Endothelial cell of umbilical vein (primary cell): ENCODE measurements around the gene CACNA1S. TPM values are rescaled to one million over a fixed set of nuclear protein-coding genes. Genes with fewer than 3 reads are reported as not detected.

Experiments
- BruUV-seq: library from RNA; stranded (reverse); fragments of 400-500 nt; replicated peaks from 2 replicates; lab custom pipeline; 2021; lab: Mats Ljungman, UMichigan
- CTCF ChIA-PET: fragments of 300-600, 350-600 bp; sonication (Branson Sonifier 250); formaldehyde crosslinking; loops from one replicate; lab custom pipeline; 2021; ENCODE audit warnings: antibody characterized with exemption, inconsistent platforms; lab: Charles Lee
- POLR2A ChIA-PET: fragments of 300-600, 350-600 bp; sonication (Branson Sonifier 250); formaldehyde crosslinking; loops from one replicate; lab custom pipeline; 2021; ENCODE audit warnings: antibody characterized with exemption, inconsistent platforms; lab: Charles Lee
- DNase-seq: peaks from one replicate; pipeline ENCODE4 v3.0.0-alpha.2; 2011; ENCODE audit warnings: low read depth, low spot score
- FAIRE-seq: peaks from 2 replicates; lab custom pipeline; 2011; peaks lifted over from hg19 to GRCh38; lab: Jason Lieb, UNC
- H2AFZ ChIP-seq: 2 replicates; pipeline ENCODE4 v1.6.0; 2012; ENCODE audit warnings: low read depth, low read length, control low read depth, inconsistent platforms
- H3K27ac ChIP-seq: 2 replicates; pipeline ENCODE4 v1.5.1; 2011; ENCODE audit warnings: low read depth, mild to moderate bottlenecking, control low read depth, low read length, moderate library complexity; ENCODE audit not compliant: insufficient read depth
- H3K27me3 ChIP-seq, 2 experiments: 2 replicates each; pipeline versions ENCODE4 v1.6.0 to v1.6.1; 2011; ENCODE audit warnings: low read length in 2 of 2, mixed read lengths in 1 of 2; ENCODE audit not compliant: control insufficient read depth in 2 of 2, insufficient read depth in 2 of 2
- H3K36me3 ChIP-seq, 2 experiments: 2 replicates in 1 of 2; 3 replicates in 1 of 2; pipeline ENCODE4 v1.5.1; 2011; ENCODE audit warnings: low read length in 2 of 2, mild to moderate bottlenecking in 1 of 2, moderate library complexity in 1 of 2; ENCODE audit not compliant: control insufficient read depth in 2 of 2, insufficient read depth in 2 of 2; ENCODE audit errors: extremely low read depth in 1 of 2
- H3K4me1 ChIP-seq: 3 replicates; pipeline ENCODE4 v1.5.1; 2011; ENCODE audit warnings: mild to moderate bottlenecking, low read length; ENCODE audit not compliant: control insufficient read depth, insufficient read depth; ENCODE audit errors: extremely low read depth
- H3K4me2 ChIP-seq: 2 replicates; pipeline ENCODE4 v1.6.1; 2011; ENCODE audit warnings: low read length, control low read depth, mixed read lengths; ENCODE audit not compliant: insufficient read depth
- H3K4me3 ChIP-seq, 3 experiments: fragments of 200-600 bp in 1 of 3; sonication (generic), shearing (Covaris generic) in 1 of 3; replicated peaks in 1 of 3; 2 replicates each; pipeline ENCODE4 v1.5.1; 2011 to 2016; ENCODE audit warnings: control low read depth in 3 of 3, low read length in 3 of 3, mild to moderate bottlenecking in 2 of 3, inconsistent platforms in 1 of 3, low read depth in 1 of 3, moderate library complexity in 1 of 3; ENCODE audit not compliant: insufficient read depth in 1 of 3
- H3K79me2 ChIP-seq: 2 replicates; pipeline ENCODE4 v1.6.0; 2012; ENCODE audit warnings: low read length, inconsistent platforms; ENCODE audit not compliant: control insufficient read depth, insufficient read depth
- H3K9ac ChIP-seq: replicated peaks from 2 replicates; pipeline ENCODE3; 2011; ENCODE audit warnings: low read length, control low read depth; ENCODE audit not compliant: insufficient read depth; ENCODE audit errors: extremely low read depth
- H3K9me1 ChIP-seq: replicated peaks from 3 replicates; pipeline ENCODE4 v1.6.0; 2011; ENCODE audit warnings: mild to moderate bottlenecking, low read length; ENCODE audit not compliant: control insufficient read depth, insufficient read depth; ENCODE audit errors: extremely low read depth
- H3K9me3 ChIP-seq: replicated peaks from 2 replicates; pipeline ENCODE4 v1.5.1; 2012; ENCODE audit warnings: low read length, inconsistent platforms; ENCODE audit not compliant: control insufficient read depth, insufficient read depth
- H4K20me1 ChIP-seq: replicated peaks from 2 replicates; pipeline ENCODE3; 2011; ENCODE audit warnings: mild to moderate bottlenecking, low read length; ENCODE audit not compliant: control insufficient read depth, insufficient read depth; ENCODE audit errors: extremely low read depth
- CTCF ChIP-seq, 2 donors: IDR thresholded peaks; 1 replicate in 1 of 2; 2 replicates in 1 of 2; pipeline ENCODE4 v1.5.1; 2011; ENCODE audit warnings: low read length in 2 of 2, mild to moderate bottlenecking in 2 of 2, moderate library complexity in 2 of 2, control low read depth in 1 of 2, inconsistent platforms in 1 of 2, low read depth in 1 of 2; ENCODE audit not compliant: insufficient read depth in 1 of 2; ENCODE audit errors: extremely low read depth in 1 of 2
- EZH2 ChIP-seq: IDR thresholded peaks from 2 replicates; pipeline ENCODE4 v1.6.1; 2012; ENCODE audit warnings: borderline replicate concordance, low read depth, mild to moderate bottlenecking, moderate library complexity, low read length, inconsistent platforms; ENCODE audit not compliant: severe bottlenecking
- GATA2 ChIP-seq: IDR thresholded peaks from 2 replicates; pipeline ENCODE4 v1.7.0; 2011; ENCODE audit warnings: low read depth, mild to moderate bottlenecking, moderate library complexity, mixed read lengths, low read length; ENCODE audit not compliant: insufficient read length, insufficient read depth
- MYC ChIP-seq: IDR thresholded peaks from one replicate; pipeline ENCODE4 v1.6.1; 2011; ENCODE audit warnings: mild to moderate bottlenecking, low read depth, low read length
- POLR2A ChIP-seq: IDR thresholded peaks from 2 replicates; pipeline ENCODE4 v1.6.1; 2012; ENCODE audit warnings: low read depth, mild to moderate bottlenecking, control low read depth, low read length
- dilution Hi-C: fragments of 300-500 bp; cut with MboI; formaldehyde crosslinking; loops from one replicate; pipeline ENCODE4 v1.15.0; 2019; ENCODE audit warnings: low sequenced_read_pairs; ENCODE audit not compliant: extremely low pct_ligation_motif_present
- intact Hi-C: fragments of 100-400 bp; cut with micrococcal nuclease; formaldehyde crosslinking; loops from one replicate; pipeline ENCODE4 v1.10.0; 2022
- polyA plus RNA-seq, 4 experiments: library from polyadenylated mRNA; depleted of rRNA in 3 of 4; stranded (reverse) in 3 of 4; unstranded in 1 of 4; fragments of >200 nt; gene quantifications; 2 replicates each; pipeline versions ENCODE4 v1.2.1 to v1.2.3, GENCODE V29; 2011 to 2012; ENCODE audit warnings: missing spikeins in 1 of 4
- total RNA-seq: library from RNA; stranded (reverse); gene quantifications from 2 replicates; pipeline ENCODE4 v1.2.3, GENCODE V29; 2021
- TF ChIP-seq, protein P1 (sequence below): IDR thresholded peaks from 2 replicates; pipeline ENCODE4 v1.6.1; 2011; ENCODE audit not compliant: insufficient read depth, insufficient read length

The CACNA1S gene
- total and polyA plus RNA-seq, 2 donors (not counting 3 experiments of a cell fraction or from before 2014, with no cell fraction given) = not detected

DNA sequence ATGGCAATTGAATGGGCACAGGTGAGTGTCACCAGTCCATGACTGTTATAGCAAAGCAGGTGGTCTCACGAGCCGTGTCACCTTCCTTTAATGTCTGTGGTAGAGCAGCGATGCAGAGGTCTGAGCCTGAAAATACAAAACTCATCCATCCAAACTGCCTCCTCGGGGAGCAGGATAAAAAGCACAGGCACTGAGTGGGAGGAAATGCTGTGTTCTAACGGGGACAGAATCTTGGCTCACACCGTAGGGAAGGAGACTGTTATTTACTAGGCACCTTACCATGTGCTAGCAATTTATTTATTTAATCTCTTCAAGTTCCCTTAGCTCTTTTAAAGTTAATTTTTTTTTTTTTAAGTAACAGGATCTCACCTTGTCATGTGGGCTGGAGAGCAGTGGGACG is 13.6 kb upstream of the CACNA1S start:
- Histone ChIP-seq H3K79me2 (no peaks in the 10 kb centered on the region), H3K27ac (no peak overlapping the region), H3K9me3 (no peaks in the 10 kb centered on the region), H3K9me1 (no peaks in the 10 kb centered on the region), H2AFZ (no peak overlapping the region), H3K4me3 (no peak overlapping the region), H4K20me1 (no peaks in the 10 kb centered on the region), H3K4me2 (no peak overlapping the region), H3K9ac (no peak overlapping the region), H3K36me3 (no peaks in the 10 kb centered on the region), H3K27me3 (peaks cover 18 to 19% of the 10 kb centered on the region in 2 experiments), H3K4me1 (no peaks in the 10 kb centered on the region)
- ChIA-PET CTCF (interaction anchor here (0.7 to 1.6 kb wide), 3 partner anchors 11 to 154 kb away, joined by 3 to 5 read pairs (median 4); partner anchors contain the start of gene TMEM9), POLR2A (no interaction called here)
- no peak for DNase-seq
- no peak for FAIRE-seq
- dilution Hi-C loops (no loop called here), intact Hi-C loops (no loop called here)
- no TSS peak for BruUV-seq
- TF ChIP-seq MYC = no peak
- no peak for TF ChIP-seq GATA2
- TF ChIP-seq POLR2A = no peak
- TF ChIP-seq, protein P1, sequence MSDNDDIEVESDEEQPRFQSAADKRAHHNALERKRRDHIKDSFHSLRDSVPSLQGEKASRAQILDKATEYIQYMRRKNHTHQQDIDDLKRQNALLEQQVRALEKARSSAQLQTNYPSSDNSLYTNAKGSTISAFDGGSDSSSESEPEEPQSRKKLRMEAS = no peak
- TF ChIP-seq EZH2 = no peak
- TF ChIP-seq CTCF (IDR thresholded peaks at IDR 0.05; ENCODE audit: extremely low read depth in 1 of 2, insufficient read depth in 1 of 2, low read depth in 1 of 2, low read length in 2 of 2) = no peak
